Measurements from ENCODE around the gene SORCS1.

DNA sequence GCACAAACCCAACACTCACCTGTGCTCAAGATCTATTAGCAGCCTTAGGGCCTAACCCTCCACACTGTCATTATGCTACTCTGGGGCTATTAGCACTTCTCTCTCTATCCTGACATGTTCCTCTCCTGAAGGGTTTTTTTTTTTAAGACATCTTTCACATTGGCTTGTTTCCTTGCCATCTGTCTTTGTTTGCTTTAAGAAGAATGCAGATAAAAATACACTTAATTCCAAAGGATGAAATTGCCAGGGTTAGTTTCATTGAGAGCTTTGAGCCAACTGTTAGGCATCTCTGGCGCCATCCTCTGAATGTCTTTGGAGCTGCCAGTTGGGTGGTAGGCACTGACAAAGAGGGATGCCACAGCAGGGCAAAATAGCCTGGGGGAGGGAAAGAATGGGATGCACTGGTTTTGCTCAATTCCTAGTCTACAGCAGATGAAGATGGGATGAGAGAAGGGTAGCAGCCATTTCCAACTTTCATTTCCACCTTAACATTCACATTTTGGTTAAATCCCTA, 399.2 kb downstream of the SORCS1 start:
- TF ChIP-seq, protein P1, sequence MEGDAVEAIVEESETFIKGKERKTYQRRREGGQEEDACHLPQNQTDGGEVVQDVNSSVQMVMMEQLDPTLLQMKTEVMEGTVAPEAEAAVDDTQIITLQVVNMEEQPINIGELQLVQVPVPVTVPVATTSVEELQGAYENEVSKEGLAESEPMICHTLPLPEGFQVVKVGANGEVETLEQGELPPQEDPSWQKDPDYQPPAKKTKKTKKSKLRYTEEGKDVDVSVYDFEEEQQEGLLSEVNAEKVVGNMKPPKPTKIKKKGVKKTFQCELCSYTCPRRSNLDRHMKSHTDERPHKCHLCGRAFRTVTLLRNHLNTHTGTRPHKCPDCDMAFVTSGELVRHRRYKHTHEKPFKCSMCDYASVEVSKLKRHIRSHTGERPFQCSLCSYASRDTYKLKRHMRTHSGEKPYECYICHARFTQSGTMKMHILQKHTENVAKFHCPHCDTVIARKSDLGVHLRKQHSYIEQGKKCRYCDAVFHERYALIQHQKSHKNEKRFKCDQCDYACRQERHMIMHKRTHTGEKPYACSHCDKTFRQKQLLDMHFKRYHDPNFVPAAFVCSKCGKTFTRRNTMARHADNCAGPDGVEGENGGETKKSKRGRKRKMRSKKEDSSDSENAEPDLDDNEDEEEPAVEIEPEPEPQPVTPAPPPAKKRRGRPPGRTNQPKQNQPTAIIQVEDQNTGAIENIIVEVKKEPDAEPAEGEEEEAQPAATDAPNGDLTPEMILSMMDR (optimal IDR thresholded peaks at IDR 0.05 in 1 of 3, IDR thresholded peaks at IDR 0.05 in 1 of 3, conservative IDR thresholded peaks at IDR 0.05 in 1 of 3; ENCODE audit: extremely low read depth in 1 of 3, insufficient read depth in 2 of 3, low read length in 3 of 3), result no peak
- no peak for TF ChIP-seq EZH2 (IDR thresholded peaks at IDR 0.05; ENCODE audit: low read length)

Measured in keratinocyte (primary cell).